WI38 (cell line): Measurements from ENCODE around the gene CPSF4.

Source experiments
- H3K4me3 ChIP-seq: 2 replicates; pipeline ENCODE4 v1.5.1; 2011; ENCODE audit warnings: low read depth, mild to moderate bottlenecking, control low read depth, low read length
- TF ChIP-seq, protein P1 (sequence below): IDR thresholded peaks from 2 replicates; pipeline ENCODE4 v1.5.1; 2012; ENCODE audit warnings: low read depth, mild to moderate bottlenecking, control low read depth, low read length

The CPSF4 gene

DNA sequence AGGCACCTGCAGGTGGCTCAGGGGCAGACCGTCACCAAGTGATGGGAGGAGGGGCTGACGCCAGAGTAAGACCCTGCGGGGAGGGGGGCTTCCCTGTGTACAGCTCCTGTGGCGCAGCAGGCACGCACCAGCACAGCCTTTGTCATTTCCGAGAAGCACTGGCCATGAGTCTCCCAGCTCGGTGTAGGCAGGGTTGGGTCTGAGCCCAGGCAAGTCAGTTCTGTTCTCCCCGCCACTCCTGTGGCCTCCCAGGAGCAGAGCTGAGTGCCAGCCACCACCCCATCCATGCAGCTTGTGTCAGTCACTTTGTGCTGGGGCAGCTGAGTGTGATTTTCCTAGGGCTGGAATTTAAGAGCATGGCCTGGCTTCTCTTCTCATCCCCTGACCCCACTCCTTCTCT, 13.2 kb downstream of the CPSF4 start:
- no peak overlapping the region for H3K4me3 ChIP-seq
- TF ChIP-seq, protein P1, sequence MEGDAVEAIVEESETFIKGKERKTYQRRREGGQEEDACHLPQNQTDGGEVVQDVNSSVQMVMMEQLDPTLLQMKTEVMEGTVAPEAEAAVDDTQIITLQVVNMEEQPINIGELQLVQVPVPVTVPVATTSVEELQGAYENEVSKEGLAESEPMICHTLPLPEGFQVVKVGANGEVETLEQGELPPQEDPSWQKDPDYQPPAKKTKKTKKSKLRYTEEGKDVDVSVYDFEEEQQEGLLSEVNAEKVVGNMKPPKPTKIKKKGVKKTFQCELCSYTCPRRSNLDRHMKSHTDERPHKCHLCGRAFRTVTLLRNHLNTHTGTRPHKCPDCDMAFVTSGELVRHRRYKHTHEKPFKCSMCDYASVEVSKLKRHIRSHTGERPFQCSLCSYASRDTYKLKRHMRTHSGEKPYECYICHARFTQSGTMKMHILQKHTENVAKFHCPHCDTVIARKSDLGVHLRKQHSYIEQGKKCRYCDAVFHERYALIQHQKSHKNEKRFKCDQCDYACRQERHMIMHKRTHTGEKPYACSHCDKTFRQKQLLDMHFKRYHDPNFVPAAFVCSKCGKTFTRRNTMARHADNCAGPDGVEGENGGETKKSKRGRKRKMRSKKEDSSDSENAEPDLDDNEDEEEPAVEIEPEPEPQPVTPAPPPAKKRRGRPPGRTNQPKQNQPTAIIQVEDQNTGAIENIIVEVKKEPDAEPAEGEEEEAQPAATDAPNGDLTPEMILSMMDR = no peak

DNA sequence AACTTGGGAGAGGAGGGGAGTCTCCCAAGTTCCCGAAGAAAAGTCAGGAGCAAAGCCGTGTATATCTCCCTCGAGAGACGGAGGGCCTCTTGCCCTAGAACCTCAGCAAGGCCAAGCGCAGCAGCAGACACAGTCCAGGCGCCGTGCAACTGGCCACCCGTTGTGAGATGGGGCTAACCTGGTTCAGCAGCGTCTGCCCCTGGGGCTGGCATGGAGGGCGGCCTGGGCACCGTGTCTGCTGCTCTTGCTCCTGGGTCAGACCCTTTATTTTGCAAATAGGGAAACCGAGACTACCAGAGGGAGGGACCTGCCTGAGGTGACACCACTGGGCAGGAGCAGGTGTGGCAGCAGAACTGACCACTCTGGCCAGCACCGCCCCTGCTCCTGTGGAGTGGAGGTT, 13.8 kb downstream of the CPSF4 start:
- no peak overlapping the region for H3K4me3 ChIP-seq
- TF ChIP-seq, protein P1 = no peak

DNA sequence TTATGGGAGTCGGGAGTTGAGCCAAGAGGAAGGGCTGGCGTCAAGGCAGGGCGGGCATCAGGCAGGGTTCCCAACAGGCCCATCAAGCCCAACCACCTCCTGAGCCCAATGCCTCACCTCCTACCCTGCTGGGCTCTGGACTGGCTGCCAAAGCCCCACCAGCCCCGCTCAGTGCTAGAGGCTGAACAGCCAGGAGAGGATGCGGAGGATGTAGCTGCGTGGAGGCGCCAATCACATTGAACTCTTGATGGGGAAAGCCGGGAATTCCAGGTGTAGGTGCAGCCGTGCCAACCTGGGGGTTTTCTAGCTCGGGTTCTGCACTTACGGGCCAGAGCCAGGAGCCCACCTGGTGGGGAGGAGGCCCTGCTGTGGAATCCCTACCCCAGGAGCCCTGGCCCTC, 14.4 kb downstream of the CPSF4 start:
- TF ChIP-seq, protein P1 = no peak
- H3K4me3 ChIP-seq = no peak overlapping the region

DNA sequence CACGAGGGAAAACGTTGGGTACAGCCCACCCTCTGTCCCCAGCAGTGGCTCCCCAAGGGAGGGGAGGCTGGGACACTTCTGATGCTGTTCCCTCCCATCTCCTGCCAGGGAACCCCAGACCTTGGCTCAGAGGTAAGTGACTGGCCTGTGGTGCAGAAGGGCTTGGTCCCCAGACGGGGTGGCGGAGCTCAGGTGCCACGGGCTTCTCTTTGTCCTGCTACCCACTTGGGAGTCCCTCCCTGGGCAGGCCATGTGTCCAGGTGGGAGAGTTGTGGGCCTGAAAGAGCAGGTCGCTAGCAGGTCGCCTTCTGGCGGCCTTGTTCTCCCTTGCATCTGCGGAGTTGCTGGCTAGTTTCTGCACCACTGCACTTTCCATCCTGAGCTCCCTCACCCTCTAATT, 17.1 kb downstream of the CPSF4 start:
- H3K4me3 ChIP-seq = no peak overlapping the region
- TF ChIP-seq, protein P1 = no peak

DNA sequence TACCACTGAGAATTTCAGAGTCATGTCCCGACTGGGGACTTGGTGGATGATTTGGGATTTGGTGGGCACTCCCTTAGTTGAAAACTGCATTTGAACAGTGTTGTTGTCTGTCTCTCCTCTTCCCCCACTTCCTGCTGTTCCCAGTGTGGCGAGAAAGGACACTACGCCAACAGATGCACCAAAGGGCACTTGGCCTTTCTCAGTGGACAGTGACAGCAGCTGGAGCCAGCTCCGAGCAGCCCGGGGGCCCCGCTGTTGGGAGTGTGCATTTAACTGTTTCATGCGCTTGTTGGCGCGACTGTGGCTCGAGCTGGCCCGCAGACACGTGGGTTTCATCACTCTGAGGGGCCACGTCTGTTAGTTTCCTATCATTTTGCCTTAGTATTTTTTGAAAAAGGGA, 17.5 kb downstream of the CPSF4 start:
- no peak overlapping the region for H3K4me3 ChIP-seq
- TF ChIP-seq, protein P1 = no peak

DNA sequence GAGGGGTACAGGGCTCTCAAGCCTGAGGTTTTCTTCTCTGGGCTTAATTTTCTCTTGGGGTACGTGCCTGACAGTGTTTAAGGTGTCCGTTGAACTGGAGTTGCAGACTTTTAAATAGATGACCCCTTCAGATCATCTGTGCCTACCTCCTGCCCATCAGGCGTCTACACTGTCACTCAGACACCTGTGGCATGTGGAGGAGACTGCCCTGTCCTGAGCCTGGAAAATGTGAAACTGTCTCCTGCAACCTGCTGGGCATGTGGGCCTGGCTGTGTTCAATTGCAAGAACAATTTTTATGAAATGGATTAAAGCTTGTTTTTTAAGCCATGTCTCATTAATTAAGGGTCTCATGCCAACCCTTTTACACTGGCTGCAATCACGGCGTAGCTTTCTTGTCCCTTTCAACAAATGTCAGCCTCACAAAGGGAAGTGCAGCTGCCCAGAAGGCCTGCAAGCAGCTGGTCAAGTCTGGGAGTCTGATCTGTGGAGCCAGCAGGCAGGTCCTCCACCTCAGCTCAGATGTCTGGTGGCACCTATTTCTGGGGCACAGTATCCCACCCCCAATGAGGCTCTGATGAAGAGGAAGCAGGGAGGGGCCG, 18.4 kb downstream of the CPSF4 start:
- no peak overlapping the region for H3K4me3 ChIP-seq
- TF ChIP-seq, protein P1 = no peak

DNA sequence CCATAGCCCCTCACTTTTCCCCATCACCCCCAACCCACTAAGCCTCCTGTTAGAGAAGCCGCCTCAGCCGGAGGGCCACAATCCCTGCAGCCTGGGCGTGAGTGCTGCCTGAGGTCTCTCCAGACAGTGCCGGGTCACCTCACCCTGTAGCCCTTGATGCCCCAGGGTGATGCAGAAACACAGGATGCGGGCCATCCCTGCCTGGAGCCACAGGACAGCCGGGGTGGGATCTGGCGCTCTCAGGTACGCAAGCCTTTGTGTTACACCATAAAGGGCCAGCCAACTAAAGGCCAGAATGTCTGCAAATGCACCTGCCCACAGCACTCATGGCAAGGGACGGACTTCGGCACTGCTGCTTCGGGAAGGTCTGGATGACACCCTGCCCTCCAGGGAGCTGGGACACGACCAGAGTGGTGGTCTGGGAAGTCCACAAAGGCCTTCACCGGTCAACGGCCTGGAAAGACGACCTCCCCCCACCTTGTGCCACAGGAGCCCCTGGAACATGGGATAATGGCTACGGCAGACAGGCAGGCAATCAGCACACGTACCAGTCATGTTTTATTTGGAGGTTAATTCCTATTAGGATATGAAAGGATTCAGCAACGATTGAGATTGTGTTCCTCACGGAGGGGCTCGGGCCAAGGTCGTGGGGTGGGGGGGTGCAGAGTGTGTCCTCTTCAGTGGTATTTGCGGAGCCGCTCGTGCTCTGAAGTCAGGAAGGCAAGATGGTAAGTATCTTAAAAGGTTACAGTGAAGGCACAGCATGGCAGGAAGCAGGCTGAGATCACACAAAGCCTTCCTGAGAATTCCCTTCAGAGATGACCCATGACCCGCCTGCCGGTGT, 19.1 kb downstream of the CPSF4 start:
- H3K4me3 ChIP-seq = no peak overlapping the region
- TF ChIP-seq, protein P1 = no peak
